Astrocyte (in vitro differentiated cells and primary cell): ENCODE measurements around the gene CACNA2D1. TPM values are rescaled to one million over a fixed set of nuclear protein-coding genes. Genes with fewer than 3 reads are reported as not detected.

Source experiments
- DNase-seq: peaks from one replicate; pipeline ENCODE4 v3.0.0-alpha.2; 2010; ENCODE audit warnings: low read depth
- FAIRE-seq: peaks from 2 replicates; lab custom pipeline; 2011; peaks lifted over from hg19 to GRCh38; lab: Jason Lieb, UNC
- H2AFZ ChIP-seq: 2 replicates; pipeline ENCODE4 v1.6.0; 2012; ENCODE audit warnings: low read depth, low read length, inconsistent platforms
- H3K27ac ChIP-seq: 2 replicates; pipeline ENCODE4 v1.5.1; 2011; ENCODE audit warnings: low read depth, low read length, inconsistent platforms
- H3K27me3 ChIP-seq: 2 replicates; pipeline ENCODE4 v1.6.0; 2011; ENCODE audit warnings: low read length, inconsistent platforms; ENCODE audit not compliant: insufficient read depth
- H3K36me3 ChIP-seq: 2 replicates; pipeline ENCODE4 v1.5.1; 2011; ENCODE audit warnings: low read length, inconsistent platforms; ENCODE audit not compliant: insufficient read depth
- H3K4me1 ChIP-seq: 2 replicates; pipeline ENCODE4 v1.5.1; 2011; ENCODE audit warnings: low read length, inconsistent platforms; ENCODE audit not compliant: insufficient read depth
- H3K4me2 ChIP-seq: 2 replicates; pipeline ENCODE4 v1.6.0; 2012; ENCODE audit warnings: low read length, inconsistent platforms
- H3K4me3 ChIP-seq: 2 replicates; pipeline ENCODE4 v1.5.1; 2011; ENCODE audit warnings: low read depth, mild to moderate bottlenecking, low read length, inconsistent platforms; ENCODE audit not compliant: insufficient read depth
- H3K79me2 ChIP-seq: 2 replicates; pipeline ENCODE4 v1.6.0; 2012; ENCODE audit warnings: mild to moderate bottlenecking, low read length, inconsistent platforms; ENCODE audit not compliant: insufficient read depth
- H3K9ac ChIP-seq: 2 replicates; pipeline ENCODE4 v1.6.0; 2012; ENCODE audit warnings: mild to moderate bottlenecking, low read length, inconsistent platforms
- H3K9me3 ChIP-seq: 2 replicates; pipeline ENCODE4 v1.5.1; 2012; ENCODE audit warnings: low read depth, mild to moderate bottlenecking, low read length, inconsistent platforms; ENCODE audit not compliant: insufficient read depth
- H4K20me1 ChIP-seq: 2 replicates; pipeline ENCODE4 v1.6.0; 2012; ENCODE audit warnings: low read length, inconsistent platforms; ENCODE audit not compliant: insufficient read depth
- H3K27ac Mint-ChIP-seq: one replicate; pipeline ENCODE4 v1.8.0; 2021; ENCODE audit warnings: mild to moderate bottlenecking, mixed read lengths; ENCODE audit not compliant: unreplicated experiment
- H3K27me3 Mint-ChIP-seq: one replicate; pipeline ENCODE4 v1.8.0; 2021; ENCODE audit warnings: low read depth, mixed read lengths; ENCODE audit not compliant: unreplicated experiment
- H3K36me3 Mint-ChIP-seq: one replicate; pipeline ENCODE4 v1.8.0; 2021; ENCODE audit warnings: low read depth, mixed read lengths; ENCODE audit not compliant: unreplicated experiment
- H3K4me1 Mint-ChIP-seq: one replicate; pipeline ENCODE4 v1.8.0; 2021; ENCODE audit warnings: low read depth, mixed read lengths; ENCODE audit not compliant: unreplicated experiment
- H3K4me3 Mint-ChIP-seq: one replicate; pipeline ENCODE4 v1.8.0; 2021; ENCODE audit warnings: mild to moderate bottlenecking, moderate library complexity, mixed read lengths; ENCODE audit not compliant: unreplicated experiment
- H3K9me3 Mint-ChIP-seq: one replicate; pipeline ENCODE4 v1.8.0; 2021; ENCODE audit warnings: mild to moderate bottlenecking, mixed read lengths; ENCODE audit not compliant: unreplicated experiment
- EZH2 ChIP-seq: IDR thresholded peaks from 2 replicates; pipeline ENCODE4 v1.6.1; 2012; ENCODE audit warnings: mild to moderate bottlenecking, low read length, inconsistent platforms; ENCODE audit not compliant: insufficient read depth
- total RNA-seq: library from RNA; stranded (reverse); gene quantifications from 2 replicates; pipeline ENCODE4 v1.2.1, GENCODE V29; 2021
- TF ChIP-seq, protein P1 (sequence below): IDR thresholded peaks from 2 replicates; pipeline ENCODE4 v1.5.1; 2011; ENCODE audit warnings: low read depth, mild to moderate bottlenecking, inconsistent platforms, low read length, moderate library complexity; ENCODE audit not compliant: insufficient read depth

CACNA2D1 gene
- total RNA-seq, 1 donor from 2014 or later, result 53.4 TPM

DNA sequence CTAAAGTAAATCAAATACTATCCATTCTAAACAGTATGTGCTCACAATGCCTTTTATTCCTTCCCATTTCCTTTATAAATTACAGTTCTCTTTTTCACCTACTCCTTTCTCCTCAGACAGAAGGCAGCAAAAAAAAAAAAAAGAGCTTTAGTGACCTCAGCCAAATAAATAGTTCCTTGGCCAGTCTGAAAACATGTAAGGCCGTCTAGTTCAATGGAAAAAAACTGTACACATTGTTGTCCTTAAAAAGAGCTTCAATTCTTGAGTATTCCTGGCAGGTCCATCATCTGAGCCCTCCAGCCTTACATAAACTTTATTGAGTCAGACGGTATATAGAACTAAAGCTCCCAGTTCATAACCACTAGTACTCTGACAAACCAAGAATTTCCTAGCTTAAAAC, 185.4 kb downstream of the CACNA2D1 start:
- Histone ChIP-seq H3K9me3 (no peaks in the 10 kb centered on the region), H4K20me1 (peaks cover 11% of the 10 kb centered on the region), H3K27ac (no peak overlapping the region), H3K4me3 (no peak overlapping the region), H3K79me2 (no peaks in the 10 kb centered on the region), H2AFZ (no peak overlapping the region), H3K27me3 (no peaks in the 10 kb centered on the region), H3K4me2 (no peak overlapping the region), H3K36me3 (no peaks in the 10 kb centered on the region), H3K9ac (no peak overlapping the region), H3K4me1 (no peaks in the 10 kb centered on the region)
- no peak for TF ChIP-seq EZH2
- Mint-ChIP-seq H3K4me1 (peaks cover 6% of the 10 kb centered on the region), H3K27me3 (no peaks in the 10 kb centered on the region), H3K36me3 (no peaks in the 10 kb centered on the region), H3K27ac (no peak overlapping the region), H3K9me3 (no peaks in the 10 kb centered on the region), H3K4me3 (no peak overlapping the region)
- DNase-seq, result peak; percentile 15
- FAIRE-seq, result no peak

DNA sequence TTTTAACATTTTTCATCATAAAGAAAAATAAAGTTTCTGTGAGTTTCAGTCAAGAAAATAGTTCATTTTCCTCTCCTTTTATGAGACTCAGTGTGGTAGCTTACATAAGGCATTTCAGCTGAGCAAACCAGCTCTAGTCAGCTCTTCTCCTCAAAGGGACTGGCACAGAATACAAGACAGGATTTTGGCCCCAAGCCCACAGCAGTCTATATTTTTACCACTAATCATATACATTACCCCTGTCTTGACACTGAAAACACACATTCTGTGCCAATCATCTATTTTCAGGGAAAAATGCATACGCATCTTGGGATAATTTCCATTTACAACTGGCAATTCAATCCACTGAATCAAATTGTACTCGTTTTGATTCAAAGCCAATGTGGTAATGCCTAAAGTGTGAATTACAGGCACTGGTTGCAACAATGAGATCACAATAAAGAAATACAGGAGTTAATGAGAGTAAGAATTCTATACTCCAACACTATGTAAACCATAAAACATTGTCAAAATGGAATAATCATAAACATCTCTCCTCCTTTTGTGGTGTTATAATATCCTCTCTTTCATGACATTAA, 186.4 kb downstream of the CACNA2D1 start:
- Mint-ChIP-seq H3K27ac (no peak overlapping the region), H3K4me1 (peaks cover 6% of the 10 kb centered on the region), H3K4me3 (no peak overlapping the region), H3K36me3 (no peaks in the 10 kb centered on the region), H3K27me3 (no peaks in the 10 kb centered on the region), H3K9me3 (no peaks in the 10 kb centered on the region)
- H3K9ac ChIP-seq, result no peak overlapping the region
- H4K20me1 ChIP-seq, result peaks cover 11% of the 10 kb centered on the region
- H3K4me2 ChIP-seq, result no peak overlapping the region
- H3K27ac ChIP-seq, result no peak overlapping the region
- no peak overlapping the region for H3K4me3 ChIP-seq
- no peak for FAIRE-seq
- H3K9me3 ChIP-seq, result no peaks in the 10 kb centered on the region
- no peaks in the 10 kb centered on the region for H3K36me3 ChIP-seq
- H2AFZ ChIP-seq, result no peak overlapping the region
- H3K4me1 ChIP-seq, result no peaks in the 10 kb centered on the region
- no peak for DNase-seq
- TF ChIP-seq EZH2, result no peak
- TF ChIP-seq, protein P1, sequence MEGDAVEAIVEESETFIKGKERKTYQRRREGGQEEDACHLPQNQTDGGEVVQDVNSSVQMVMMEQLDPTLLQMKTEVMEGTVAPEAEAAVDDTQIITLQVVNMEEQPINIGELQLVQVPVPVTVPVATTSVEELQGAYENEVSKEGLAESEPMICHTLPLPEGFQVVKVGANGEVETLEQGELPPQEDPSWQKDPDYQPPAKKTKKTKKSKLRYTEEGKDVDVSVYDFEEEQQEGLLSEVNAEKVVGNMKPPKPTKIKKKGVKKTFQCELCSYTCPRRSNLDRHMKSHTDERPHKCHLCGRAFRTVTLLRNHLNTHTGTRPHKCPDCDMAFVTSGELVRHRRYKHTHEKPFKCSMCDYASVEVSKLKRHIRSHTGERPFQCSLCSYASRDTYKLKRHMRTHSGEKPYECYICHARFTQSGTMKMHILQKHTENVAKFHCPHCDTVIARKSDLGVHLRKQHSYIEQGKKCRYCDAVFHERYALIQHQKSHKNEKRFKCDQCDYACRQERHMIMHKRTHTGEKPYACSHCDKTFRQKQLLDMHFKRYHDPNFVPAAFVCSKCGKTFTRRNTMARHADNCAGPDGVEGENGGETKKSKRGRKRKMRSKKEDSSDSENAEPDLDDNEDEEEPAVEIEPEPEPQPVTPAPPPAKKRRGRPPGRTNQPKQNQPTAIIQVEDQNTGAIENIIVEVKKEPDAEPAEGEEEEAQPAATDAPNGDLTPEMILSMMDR, result no peak
- H3K79me2 ChIP-seq, result no peaks in the 10 kb centered on the region
- no peaks in the 10 kb centered on the region for H3K27me3 ChIP-seq

DNA sequence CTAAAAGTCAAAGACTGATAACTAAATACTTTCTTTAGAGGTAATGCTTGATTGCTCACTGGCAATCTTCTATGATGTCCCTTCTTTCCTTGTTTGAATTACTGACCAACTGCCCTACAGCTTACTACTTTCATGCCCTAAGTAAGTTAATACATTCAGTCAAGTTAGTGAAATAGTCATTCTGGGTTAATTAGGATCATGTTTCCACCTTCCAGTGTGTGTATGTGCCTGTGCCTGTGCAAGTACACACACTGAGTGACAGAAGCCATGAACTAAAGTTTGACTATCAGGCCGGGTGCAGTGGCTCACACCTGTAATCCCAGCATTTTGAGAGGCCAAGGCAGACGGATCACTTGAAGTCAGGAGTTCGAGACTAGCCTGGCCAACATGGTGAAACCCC, 187.9 kb downstream of the CACNA2D1 start:
- no peak overlapping the region for H3K4me3 Mint-ChIP-seq
- Histone ChIP-seq H3K9me3 (no peaks in the 10 kb centered on the region), H3K27ac (no peak overlapping the region), H3K4me3 (no peak overlapping the region), H2AFZ (no peak overlapping the region), H3K4me1 (no peaks in the 10 kb centered on the region), H3K27me3 (no peaks in the 10 kb centered on the region), H3K9ac (no peak overlapping the region), H4K20me1 (peaks cover 14% of the 10 kb centered on the region), H3K79me2 (no peaks in the 10 kb centered on the region), H3K4me2 (no peak overlapping the region), H3K36me3 (no peaks in the 10 kb centered on the region)
- H3K36me3 Mint-ChIP-seq, result no peaks in the 10 kb centered on the region
- peak; percentile 23 for FAIRE-seq
- no peaks in the 10 kb centered on the region for H3K27me3 Mint-ChIP-seq
- H3K9me3 Mint-ChIP-seq, result no peaks in the 10 kb centered on the region
- TF ChIP-seq, protein P1, result no peak
- no peak for TF ChIP-seq EZH2
- H3K27ac Mint-ChIP-seq, result no peak overlapping the region
- no peak for DNase-seq
- peaks cover 6% of the 10 kb centered on the region for H3K4me1 Mint-ChIP-seq
